IPS-20b (cell line): Measurements from ENCODE around the gene WNT3A.
"Not testable (repeated sequence)": the region's sequence is repeated elsewhere in the genome, so short reads cannot be mapped to it uniquely, and the experiment has no call there.

Experiments
- H3K27ac ChIP-seq: one replicate; pipeline ENCODE4 v1.5.1; 2013; ENCODE audit warnings: low read length
- H3K27me3 ChIP-seq: 2 replicates; pipeline ENCODE4 v1.6.1; 2013; ENCODE audit warnings: mild to moderate bottlenecking, low read length, inconsistent platforms; ENCODE audit not compliant: insufficient read depth
- H3K36me3 ChIP-seq: 2 replicates; pipeline ENCODE4 v1.6.1; 2013; ENCODE audit warnings: low read depth, mild to moderate bottlenecking, inconsistent platforms, low read length, moderate library complexity; ENCODE audit not compliant: insufficient read depth
- H3K4me1 ChIP-seq: 2 replicates; pipeline ENCODE4 v1.6.1; 2013; ENCODE audit warnings: mild to moderate bottlenecking, control low read depth, inconsistent platforms, low read length, moderate library complexity; ENCODE audit not compliant: insufficient read depth
- H3K4me3 ChIP-seq: 2 replicates; pipeline ENCODE4 v1.5.1; 2013; ENCODE audit warnings: mild to moderate bottlenecking, low read length, inconsistent platforms
- H3K9ac ChIP-seq: 2 replicates; pipeline ENCODE4 v1.6.1; 2013; ENCODE audit warnings: low read depth, mild to moderate bottlenecking, inconsistent platforms, low read length, moderate library complexity
- H3K9me3 ChIP-seq: 2 replicates; pipeline ENCODE4 v1.6.1; 2013; ENCODE audit warnings: mild to moderate bottlenecking, low read depth, low read length, inconsistent platforms; ENCODE audit not compliant: insufficient read depth

Gene WNT3A

GRCh38 chr1:228016181-228016510 is 9.3 kb downstream of the WNT3A start:
- Histone ChIP-seq H3K4me3 (no peak overlapping the region), H3K36me3 (no peaks in the 10 kb centered on the region), H3K4me1 (no peaks in the 10 kb centered on the region), H3K9me3 (no peaks in the 10 kb centered on the region), H3K27ac (no peak overlapping the region), H3K27me3 (peaks cover 40% of the 10 kb centered on the region), H3K9ac (no peak overlapping the region)

DNA sequence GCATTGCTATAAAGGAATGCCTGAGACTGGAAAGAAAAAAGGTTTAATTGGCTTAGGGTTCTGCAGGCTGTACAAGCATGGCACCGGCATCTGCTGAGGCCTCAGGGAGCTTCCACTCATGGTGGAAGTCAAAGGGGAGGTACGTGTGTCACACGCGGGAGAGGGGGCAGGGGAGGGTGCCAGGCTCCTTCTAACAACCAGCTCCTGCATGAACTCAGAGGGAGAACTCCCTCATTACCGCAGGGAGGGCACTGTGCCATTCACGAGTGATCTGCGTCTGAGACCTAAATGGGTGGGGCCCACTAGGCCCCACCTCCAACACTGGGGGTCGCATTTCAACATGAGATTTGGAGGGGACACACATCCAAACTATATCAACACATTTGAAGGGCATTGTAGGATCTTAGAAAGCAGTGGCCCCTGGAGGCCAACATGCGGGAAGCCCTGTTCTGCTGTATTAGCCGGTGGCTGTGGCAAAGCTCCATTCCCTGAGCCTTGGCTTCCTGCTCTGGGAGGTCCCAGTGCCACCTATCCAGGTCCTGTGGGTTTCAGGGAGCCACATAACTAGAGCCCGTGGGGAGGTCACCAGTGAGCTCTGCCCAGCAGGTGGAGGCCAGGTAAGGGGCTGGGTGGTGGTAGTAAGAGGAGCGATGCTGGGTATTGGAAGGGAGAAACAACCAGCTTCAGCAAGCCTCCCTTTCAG is 10.0 kb downstream of the WNT3A start:
- Histone ChIP-seq H3K4me1 (no peaks in the 10 kb centered on the region), H3K36me3 (no peaks in the 10 kb centered on the region), H3K4me3 (no peak overlapping the region), H3K27ac (no peak overlapping the region), H3K27me3 (peaks cover 34% of the 10 kb centered on the region), H3K9me3 (no peaks in the 10 kb centered on the region), H3K9ac (no peak overlapping the region)

DNA sequence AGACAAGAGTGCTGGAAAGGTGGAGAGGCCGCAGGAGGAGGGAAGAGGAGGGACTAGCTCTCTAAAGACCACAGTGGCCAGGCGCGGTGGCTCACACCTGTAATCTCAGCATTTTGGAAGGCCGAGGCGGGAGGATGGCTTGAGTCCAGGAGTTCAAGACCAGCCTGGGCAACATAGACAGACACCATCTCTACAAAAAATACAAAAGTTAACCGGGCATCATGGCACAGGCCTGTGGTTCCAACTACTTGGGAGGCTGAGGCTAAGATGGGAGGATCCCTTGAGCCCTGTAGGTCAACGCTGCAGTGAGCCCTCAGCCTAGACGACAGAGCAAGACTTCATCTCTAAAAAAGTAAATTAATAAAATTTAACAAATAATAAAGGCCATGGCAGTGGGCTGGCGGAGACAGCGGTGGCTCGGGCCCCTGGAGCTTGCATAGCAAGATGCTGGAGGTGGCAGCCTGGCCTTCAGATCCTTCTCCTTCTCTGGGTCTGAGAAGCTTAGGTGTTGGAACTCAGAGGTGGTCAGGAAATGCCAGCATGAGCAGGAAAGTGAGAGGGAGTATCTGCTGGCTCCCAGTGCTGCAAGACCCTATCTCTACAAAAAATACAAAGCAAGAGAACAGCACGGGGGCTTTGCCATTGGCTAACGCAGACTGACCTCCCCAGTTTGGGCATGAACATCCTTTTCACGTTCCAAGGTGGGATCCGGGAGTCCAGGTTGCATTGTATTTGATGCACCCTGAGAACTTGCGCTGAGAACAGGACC is 10.7 kb downstream of the WNT3A start:
- peaks cover 26% of the 10 kb centered on the region for H3K27me3 ChIP-seq
- no peak overlapping the region for H3K9ac ChIP-seq
- no peak overlapping the region for H3K4me3 ChIP-seq
- H3K9me3 ChIP-seq = no peaks in the 10 kb centered on the region
- H3K4me1 ChIP-seq = no peaks in the 10 kb centered on the region
- no peak overlapping the region for H3K27ac ChIP-seq
- no peaks in the 10 kb centered on the region for H3K36me3 ChIP-seq

DNA sequence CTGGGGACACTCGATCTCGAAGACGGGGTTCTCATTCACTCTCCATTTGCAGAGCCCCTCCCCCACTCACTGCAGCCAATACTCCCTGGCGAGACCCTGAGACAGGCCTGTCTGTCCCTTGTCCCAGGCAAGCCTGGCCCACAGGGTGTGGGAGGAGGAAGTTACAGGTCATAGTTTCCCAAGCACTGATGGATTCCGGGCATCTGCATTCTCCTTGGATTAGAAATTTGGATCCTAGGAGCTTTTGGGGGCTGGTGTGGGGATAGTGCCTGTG is 11.3 kb downstream of the WNT3A start:
- Histone ChIP-seq H3K36me3 (no peaks in the 10 kb centered on the region), H3K4me1 (no peaks in the 10 kb centered on the region), H3K9ac (no peak overlapping the region), H3K27ac (no peak overlapping the region), H3K27me3 (peaks cover 22% of the 10 kb centered on the region), H3K9me3 (no peaks in the 10 kb centered on the region), H3K4me3 (no peak overlapping the region)

- H3K4me3 ChIP-seq = no peak overlapping the region
- H3K4me1 ChIP-seq = no peaks in the 10 kb centered on the region
- H3K9me3 ChIP-seq = no peaks in the 10 kb centered on the region
- no peak overlapping the region for H3K9ac ChIP-seq
- H3K36me3 ChIP-seq = no peaks in the 10 kb centered on the region
- H3K27me3 ChIP-seq = peaks cover 22% of the 10 kb centered on the region
- H3K27ac ChIP-seq = no peak overlapping the region
Observed at GRCh38 chr1:228018961-228019721, 12.3 kb downstream of the WNT3A start.

DNA sequence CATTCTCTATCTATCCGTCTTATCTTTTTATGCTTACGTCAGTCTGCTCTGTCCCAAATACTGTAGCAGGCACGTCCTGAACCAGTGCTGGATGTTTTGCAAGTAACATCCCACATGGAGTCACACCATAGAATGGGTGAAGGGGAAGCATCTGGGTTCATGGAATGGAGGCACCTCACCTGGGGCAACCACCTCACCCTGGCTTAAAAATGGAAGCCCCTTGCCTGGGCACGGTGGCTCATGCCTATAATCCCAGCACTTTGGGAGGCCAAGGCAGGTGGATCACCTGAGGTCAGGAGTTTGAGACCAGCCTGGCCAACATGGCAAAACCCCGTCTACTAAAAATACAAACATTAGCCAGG is 12.9 kb downstream of the WNT3A start:
- not testable (repeated sequence) for H3K36me3 ChIP-seq, H3K4me1 ChIP-seq, H3K27ac ChIP-seq, H3K9ac ChIP-seq, H3K4me3 ChIP-seq, H3K9me3 ChIP-seq
- peaks cover 22% of the 10 kb centered on the region for H3K27me3 ChIP-seq

- H3K27me3 ChIP-seq = peaks cover 21% of the 10 kb centered on the region
- H3K27ac ChIP-seq = no peak overlapping the region
- H3K9ac ChIP-seq = no peak overlapping the region
- no peak overlapping the region for H3K4me3 ChIP-seq
- H3K4me1 ChIP-seq = no peaks in the 10 kb centered on the region
- no peaks in the 10 kb centered on the region for H3K36me3 ChIP-seq
- no peaks in the 10 kb centered on the region for H3K9me3 ChIP-seq
Observed at GRCh38 chr1:228020686-228021354, 14.0 kb downstream of the WNT3A start.

DNA sequence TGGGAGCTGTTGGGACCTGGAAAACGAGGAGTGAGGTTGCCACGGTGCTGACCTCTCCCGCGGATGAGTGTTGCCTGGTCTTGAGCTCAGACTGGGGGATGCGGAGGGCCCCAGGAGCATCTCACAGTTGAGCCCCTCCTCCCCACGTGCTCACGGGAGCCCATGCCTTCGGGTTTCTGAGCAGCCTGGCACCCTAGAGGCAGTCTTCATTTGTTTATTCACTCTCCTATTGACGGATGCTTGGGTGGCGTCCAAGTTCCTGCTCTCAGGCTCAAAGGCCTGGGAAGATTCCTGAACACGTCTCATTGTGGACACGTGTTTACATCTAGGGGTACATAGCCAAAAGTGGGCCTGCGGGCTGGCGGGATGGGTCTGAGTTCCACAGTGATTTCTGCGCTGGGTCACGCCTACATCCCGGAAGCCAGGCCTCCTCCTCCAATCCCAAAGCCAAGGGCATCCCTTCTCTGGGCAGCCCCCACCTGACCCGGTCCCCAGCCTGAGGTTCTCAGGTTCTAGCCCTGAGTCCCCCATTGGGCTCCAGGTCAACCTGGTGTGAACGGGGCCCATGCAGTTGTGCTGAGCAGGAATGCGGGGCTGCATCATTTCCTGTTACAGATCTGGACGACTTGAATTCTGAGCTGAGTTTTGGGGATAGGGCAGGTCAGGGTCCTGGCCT is 14.7 kb downstream of the WNT3A start:
- H3K27me3 ChIP-seq = peaks cover 23% of the 10 kb centered on the region
- no peaks in the 10 kb centered on the region for H3K36me3 ChIP-seq
- H3K9me3 ChIP-seq = no peaks in the 10 kb centered on the region
- H3K9ac ChIP-seq = no peak overlapping the region
- H3K4me1 ChIP-seq = no peaks in the 10 kb centered on the region
- H3K4me3 ChIP-seq = no peak overlapping the region
- no peak overlapping the region for H3K27ac ChIP-seq

DNA sequence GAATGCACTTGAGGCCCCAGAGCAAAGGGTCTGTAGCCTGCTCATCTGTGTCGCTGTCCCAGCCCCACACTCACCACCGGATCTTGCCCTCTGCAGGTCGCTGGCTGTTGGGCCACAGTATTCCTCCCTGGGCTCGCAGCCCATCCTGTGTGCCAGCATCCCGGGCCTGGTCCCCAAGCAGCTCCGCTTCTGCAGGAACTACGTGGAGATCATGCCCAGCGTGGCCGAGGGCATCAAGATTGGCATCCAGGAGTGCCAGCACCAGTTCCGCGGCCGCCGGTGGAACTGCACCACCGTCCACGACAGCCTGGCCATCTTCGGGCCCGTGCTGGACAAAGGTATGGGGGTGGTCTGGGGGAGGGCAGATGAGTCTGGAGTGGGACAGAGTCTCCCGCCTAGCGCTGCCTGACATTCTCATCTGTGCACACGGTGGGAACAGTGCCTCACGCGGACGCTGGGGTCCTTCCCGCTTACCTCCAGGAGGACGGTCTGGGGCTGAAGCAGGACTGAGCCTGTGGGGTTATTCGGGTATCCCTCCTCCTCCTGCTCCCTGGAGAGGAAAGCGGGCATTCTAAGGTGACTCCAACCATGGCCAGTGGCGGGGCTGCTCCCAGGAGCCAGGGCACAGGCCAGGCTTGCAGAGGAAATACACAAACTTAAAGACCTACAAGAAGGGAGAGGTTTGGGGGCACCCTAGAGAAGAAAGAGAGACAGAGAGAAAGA is 15.9 kb downstream of the WNT3A start:
- Histone ChIP-seq H3K9ac (no peak overlapping the region), H3K4me1 (no peaks in the 10 kb centered on the region), H3K4me3 (no peak overlapping the region), H3K36me3 (no peaks in the 10 kb centered on the region), H3K9me3 (no peaks in the 10 kb centered on the region), H3K27ac (no peak overlapping the region), H3K27me3 (peaks cover 24% of the 10 kb centered on the region)

- H3K36me3 ChIP-seq = no peaks in the 10 kb centered on the region
- H3K4me1 ChIP-seq = no peaks in the 10 kb centered on the region
- no peaks in the 10 kb centered on the region for H3K9me3 ChIP-seq
- no peak overlapping the region for H3K27ac ChIP-seq
- peaks cover 24% of the 10 kb centered on the region for H3K27me3 ChIP-seq
- H3K9ac ChIP-seq = no peak overlapping the region
- H3K4me3 ChIP-seq = no peak overlapping the region
Observed at GRCh38 chr1:228023294-228023639, 16.5 kb downstream of the WNT3A start.

- no peak overlapping the region for H3K4me3 ChIP-seq
- no peak overlapping the region for H3K27ac ChIP-seq
- no peaks in the 10 kb centered on the region for H3K36me3 ChIP-seq
- H3K9ac ChIP-seq = no peak overlapping the region
- H3K27me3 ChIP-seq = peaks cover 11% of the 10 kb centered on the region
- peaks cover 5% of the 10 kb centered on the region; the same call in 1 of the 2 replicates for H3K9me3 ChIP-seq
- no peaks in the 10 kb centered on the region for H3K4me1 ChIP-seq
Observed at GRCh38 chr1:228029281-228029680, 22.5 kb downstream of the WNT3A start.
